ENCODE results near the gene SH2B2. TPM values are rescaled to one million over a fixed set of nuclear protein-coding genes. Genes with fewer than 3 reads are reported as not detected.

The SH2B2 gene
- 16.7 TPM for total RNA-seq

GRCh38 chr7:102286237-102287110, at the start of gene SH2B2:
SH2B2 (plus strand) TSS chr7:102286868; CDS start chr7:102300551, 13,683 bp downstream.

GRCh38 chr7:102356344-102356743, 69.7 kb downstream of the SH2B2 start, which contains the start of gene SPDYE6:
SPDYE6 (minus strand) TSS chr7:102356444; CDS start chr7:102356023, 421 bp downstream.

Other genes with a start within 250 kb of the SH2B2 start
- gene SPDYE6, start 69.6 kb downstream of the SH2B2 start, total RNA-seq: not detected
- gene PRKRIP1, start 109.5 kb downstream of the SH2B2 start, total RNA-seq: 51.7 TPM
- gene ORAI2, start 146.7 kb downstream of the SH2B2 start, total RNA-seq: 41.8 TPM
- gene ALKBH4, start 178.0 kb downstream of the SH2B2 start, total RNA-seq: 29.9 TPM
- gene LRWD1, start 178.1 kb downstream of the SH2B2 start, total RNA-seq: 26.1 TPM
- gene POLR2J, start 192.1 kb downstream of the SH2B2 start, total RNA-seq: 5.1 TPM
- 42.7 TPM for gene RASA4B, start 230.9 kb downstream of the SH2B2 start, total RNA-seq